Subcutaneous abdominal adipose tissue (tissue), 5 donors: Measurements from ENCODE around the gene STK32C.
"Not testable (repeated sequence)": the region's sequence is repeated elsewhere in the genome, so short reads cannot be mapped to it uniquely, and the experiment has no call there.

Source experiments
- H3K27ac ChIP-seq: one replicate; pipeline ENCODE4 v1.7.0; 2013; ENCODE audit warnings: low read depth, mild to moderate bottlenecking, inconsistent platforms, low read length, moderate library complexity
- H3K27me3 ChIP-seq, 5 donors: one replicate each; pipeline ENCODE4 v1.7.0; 2013; ENCODE audit warnings: low read length in 5 of 5, inconsistent platforms in 1 of 5; ENCODE audit not compliant: control insufficient read depth in 5 of 5, insufficient read depth in 4 of 5
- H3K36me3 ChIP-seq, 5 donors: one replicate each; pipeline ENCODE4 v1.7.0; 2013; ENCODE audit warnings: low read length in 5 of 5; ENCODE audit not compliant: control insufficient read depth in 5 of 5, insufficient read depth in 5 of 5
- H3K4me1 ChIP-seq, 5 donors: one replicate each; pipeline ENCODE4 v1.7.0; 2013; ENCODE audit warnings: low read length in 5 of 5, mild to moderate bottlenecking in 3 of 5, moderate library complexity in 1 of 5; ENCODE audit not compliant: control insufficient read depth in 5 of 5, insufficient read depth in 5 of 5
- H3K4me3 ChIP-seq, 5 donors: one replicate each; pipeline ENCODE4 v1.7.0; 2013; ENCODE audit warnings: low read length in 5 of 5, low read depth in 1 of 5
- H3K9ac ChIP-seq, 5 donors: one replicate each; pipeline ENCODE4 v1.7.0; 2013; ENCODE audit warnings: low read length in 5 of 5, mild to moderate bottlenecking in 4 of 5, moderate library complexity in 3 of 5
- H3K9me3 ChIP-seq, 5 donors: one replicate each; pipeline ENCODE4 v1.7.0; 2013; ENCODE audit warnings: low read length in 5 of 5; ENCODE audit not compliant: control insufficient read depth in 5 of 5
- donor health status: healthy.
- donor health status: healthy.
- donor health status: healthy.
- donor health status: healthy.
- donor health status: healthy.

STK32C gene

DNA sequence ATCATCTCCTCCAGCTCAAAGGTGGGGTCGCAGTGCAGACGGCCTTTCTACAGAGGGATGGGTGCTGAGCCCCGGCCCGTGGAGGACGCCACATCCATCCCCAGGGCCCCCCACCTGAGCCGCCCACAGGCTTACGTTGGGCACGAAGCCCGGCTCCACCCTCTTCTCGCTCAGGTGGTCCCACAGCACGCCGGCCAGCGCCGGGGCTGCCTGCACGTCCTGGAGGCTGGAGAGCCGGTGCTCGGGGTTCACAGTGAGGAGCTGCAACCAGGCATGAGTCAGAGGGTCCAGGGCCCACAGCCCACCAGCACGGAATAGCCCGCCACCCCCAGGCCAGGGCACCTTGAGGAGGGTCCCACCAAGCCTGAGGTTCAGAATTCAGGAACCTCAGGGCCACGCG lies 85.0 kb downstream of the STK32C start:
- Histone ChIP-seq H3K27ac (no peak overlapping the region), H3K4me1 (peaks cover 0 to 44% (median 28%) of the 10 kb centered on the region in 5 donors), H3K27me3 (no peaks in the 10 kb centered on the region), H3K4me3 (no peak overlapping the region), H3K9me3 (no peaks in the 10 kb centered on the region), H3K36me3 (peaks cover 0 to 15% (median 2%) of the 10 kb centered on the region in 5 donors), H3K9ac (no peak overlapping the region)

DNA sequence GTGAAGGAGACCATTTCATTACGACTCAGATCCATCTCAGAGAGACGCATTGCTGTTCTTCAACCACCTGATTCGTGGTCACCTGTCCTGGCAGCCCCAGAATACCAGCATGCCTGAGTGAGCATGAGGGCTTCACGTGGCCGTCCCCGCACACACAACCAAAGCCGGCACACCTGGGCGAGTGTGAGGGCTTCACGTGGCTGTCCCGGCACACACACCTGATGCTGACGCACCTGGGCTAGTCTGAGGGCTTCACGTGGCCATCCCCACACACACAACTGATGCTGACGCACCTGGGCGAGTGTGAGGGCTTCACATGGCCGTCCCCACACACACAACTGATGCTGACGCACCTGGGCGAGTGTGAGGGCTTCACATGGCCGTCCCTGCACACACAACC lies 86.8 kb downstream of the STK32C start:
- Histone ChIP-seq H3K4me1 (peaks cover 0 to 33% (median 21%) of the 10 kb centered on the region in 5 donors), H3K36me3 (peaks cover 0 to 10% (median 0%) of the 10 kb centered on the region in 5 donors)
- not testable (repeated sequence) for H3K27me3 ChIP-seq, H3K9me3 ChIP-seq, H3K27ac ChIP-seq, H3K4me3 ChIP-seq, H3K9ac ChIP-seq

DNA sequence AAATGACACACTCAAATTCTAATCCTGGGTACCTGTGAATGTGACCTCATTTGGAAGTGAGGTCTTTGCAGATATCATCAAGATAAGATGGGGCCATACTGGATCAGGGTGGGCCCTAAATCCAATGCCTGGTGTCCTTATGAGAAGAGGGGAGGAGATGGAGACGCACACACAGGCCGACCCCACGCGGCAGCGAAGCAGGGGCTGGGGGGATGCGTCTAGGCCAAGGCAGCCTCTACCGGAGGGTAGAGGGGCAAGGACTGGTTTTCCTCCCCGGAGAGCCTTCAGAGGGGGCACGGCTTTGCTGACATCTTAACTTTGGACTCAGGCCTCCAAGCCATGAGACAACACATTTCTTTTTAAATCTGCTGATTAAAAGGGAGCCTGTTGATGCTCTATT lies 87.7 kb downstream of the STK32C start:
- Histone ChIP-seq H3K4me1 (peaks cover 0 to 23% (median 17%) of the 10 kb centered on the region in 5 donors), H3K36me3 (peaks cover 0 to 8% (median 0%) of the 10 kb centered on the region in 5 donors), H3K27ac (no peak overlapping the region), H3K4me3 (no peak overlapping the region), H3K9ac (no peak overlapping the region), H3K9me3 (no peaks in the 10 kb centered on the region), H3K27me3 (no peaks in the 10 kb centered on the region)

DNA sequence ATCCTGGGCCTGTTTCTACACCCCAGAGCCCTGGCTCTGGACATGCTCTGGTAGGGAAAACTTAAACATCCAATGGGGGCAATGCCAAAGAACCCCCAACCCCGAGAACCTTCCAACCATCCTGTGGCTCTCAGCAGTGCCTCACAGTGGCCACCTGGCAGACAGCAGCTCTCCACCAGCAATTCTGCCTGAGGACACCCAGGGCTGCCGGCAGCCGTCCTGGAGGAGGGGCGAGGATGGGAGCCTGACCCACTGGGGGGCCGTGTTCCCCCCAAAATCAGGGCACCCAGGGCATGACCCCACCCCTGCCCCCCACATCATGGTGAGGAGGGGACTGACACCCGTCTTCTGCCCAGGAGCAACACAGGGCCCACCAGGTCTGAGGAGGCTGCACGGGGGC lies 88.3 kb downstream of the STK32C start:
- Histone ChIP-seq H3K4me3 (no peak overlapping the region), H3K36me3 (peaks cover 0 to 8% (median 0%) of the 10 kb centered on the region in 5 donors), H3K9ac (no peak overlapping the region), H3K27me3 (no peaks in the 10 kb centered on the region), H3K9me3 (no peaks in the 10 kb centered on the region), H3K27ac (no peak overlapping the region), H3K4me1 (peaks cover 0 to 17% (median 11%) of the 10 kb centered on the region in 5 donors)

DNA sequence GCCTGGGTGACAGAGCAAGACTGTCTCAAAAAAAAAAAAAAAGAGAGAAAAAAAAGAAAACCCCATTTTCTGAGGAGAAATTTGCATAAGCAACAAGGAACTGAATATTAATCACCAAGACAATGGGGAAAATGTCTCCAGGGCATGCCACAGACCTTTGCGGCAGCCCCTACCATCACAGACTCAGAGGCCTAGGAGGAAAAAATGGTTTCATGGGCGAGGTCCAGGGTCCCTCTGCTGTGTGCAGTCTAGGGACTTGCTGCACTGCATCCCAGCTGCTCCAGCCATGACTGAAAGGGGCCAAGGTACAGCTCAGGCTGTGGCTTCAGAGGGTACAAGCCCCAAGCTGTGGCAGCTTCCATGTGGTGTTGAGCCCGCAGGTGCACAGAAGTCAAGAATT lies 91.3 kb downstream of the STK32C start:
- not testable (repeated sequence) for H3K9ac ChIP-seq, H3K9me3 ChIP-seq, H3K27me3 ChIP-seq, H3K4me3 ChIP-seq, H3K36me3 ChIP-seq, H3K4me1 ChIP-seq, H3K27ac ChIP-seq

DNA sequence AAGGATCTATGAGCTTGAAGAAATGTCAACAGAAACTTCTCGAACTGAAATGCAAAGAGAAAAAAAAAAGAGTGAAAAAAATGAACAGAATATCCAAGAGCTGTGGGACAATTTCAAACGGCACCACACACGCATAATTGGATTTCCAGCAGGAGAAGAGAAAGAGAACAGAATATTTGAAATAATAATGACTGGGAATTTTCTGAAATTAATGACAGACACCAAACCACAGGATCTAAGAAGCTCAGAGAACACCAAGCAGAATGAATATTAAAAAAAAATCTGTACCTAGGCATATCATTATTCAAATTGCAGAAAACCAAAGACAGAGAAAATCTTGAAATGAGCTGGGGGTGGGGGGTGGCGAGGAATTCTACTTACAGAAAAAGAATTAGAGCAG lies 93.8 kb downstream of the STK32C start:
- Histone ChIP-seq H3K27ac (no peak overlapping the region), H3K27me3 (no peaks in the 10 kb centered on the region), H3K9ac (no peak overlapping the region), H3K4me3 (no peak overlapping the region), H3K36me3 (peaks cover 0 to 11% (median 5%) of the 10 kb centered on the region in 5 donors), H3K9me3 (peaks cover 0 to 8% (median 7%) of the 10 kb centered on the region in 5 donors), H3K4me1 (no peaks in the 10 kb centered on the region)

DNA sequence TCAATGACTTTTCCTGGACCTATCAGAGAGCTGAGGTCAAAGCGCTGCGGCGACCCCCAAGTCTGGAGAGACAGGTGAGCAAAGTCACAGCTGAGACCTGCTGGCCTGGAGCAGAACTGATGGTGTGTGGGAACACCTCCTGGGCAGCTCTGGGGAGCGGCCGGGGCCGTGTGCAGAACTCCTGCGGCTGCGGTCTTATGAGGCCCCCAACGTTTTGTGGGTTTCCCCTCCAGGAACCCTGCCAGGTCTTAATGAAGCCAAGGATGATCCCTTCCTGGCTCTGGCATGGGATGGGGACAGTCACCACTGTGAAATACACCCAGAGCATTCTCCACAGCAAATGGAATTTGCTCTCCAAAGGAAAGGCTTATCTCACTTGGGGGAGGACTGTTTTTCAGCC lies 94.9 kb downstream of the STK32C start:
- Histone ChIP-seq H3K9me3 (peaks cover 0 to 8% (median 7%) of the 10 kb centered on the region in 5 donors), H3K27ac (no peak overlapping the region), H3K27me3 (no peaks in the 10 kb centered on the region), H3K4me1 (no peaks in the 10 kb centered on the region), H3K36me3 (peaks cover 0 to 17% (median 5%) of the 10 kb centered on the region in 5 donors), H3K9ac (no peak overlapping the region), H3K4me3 (no peak overlapping the region)

DNA sequence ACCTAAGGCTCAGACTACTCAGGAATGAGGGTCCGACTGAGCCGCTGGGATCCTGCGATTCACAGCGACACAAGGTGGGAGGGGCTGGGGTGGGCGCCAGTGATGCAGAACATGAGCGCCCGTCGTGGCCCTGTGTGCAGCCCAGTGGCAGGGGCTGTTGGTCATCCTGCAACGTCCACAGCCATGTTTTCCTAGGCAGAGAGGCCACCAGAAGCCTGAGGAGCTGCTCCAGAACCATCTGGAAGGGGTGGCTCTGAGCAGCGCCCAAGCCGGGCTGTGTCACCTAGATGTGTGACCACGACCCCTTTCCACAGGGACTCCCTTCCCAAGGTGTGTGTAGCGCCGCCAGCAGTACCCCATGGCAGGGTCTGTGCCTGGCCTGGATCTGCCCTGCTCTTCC lies 96.5 kb downstream of the STK32C start:
- Histone ChIP-seq H3K27ac (no peak overlapping the region), H3K4me1 (no peaks in the 10 kb centered on the region), H3K27me3 (no peaks in the 10 kb centered on the region), H3K36me3 (peaks cover 2 to 30% (median 6%) of the 10 kb centered on the region in 5 donors), H3K4me3 (no peak overlapping the region), H3K9me3 (peaks cover 0 to 8% (median 7%) of the 10 kb centered on the region in 5 donors), H3K9ac (no peak overlapping the region)

DNA sequence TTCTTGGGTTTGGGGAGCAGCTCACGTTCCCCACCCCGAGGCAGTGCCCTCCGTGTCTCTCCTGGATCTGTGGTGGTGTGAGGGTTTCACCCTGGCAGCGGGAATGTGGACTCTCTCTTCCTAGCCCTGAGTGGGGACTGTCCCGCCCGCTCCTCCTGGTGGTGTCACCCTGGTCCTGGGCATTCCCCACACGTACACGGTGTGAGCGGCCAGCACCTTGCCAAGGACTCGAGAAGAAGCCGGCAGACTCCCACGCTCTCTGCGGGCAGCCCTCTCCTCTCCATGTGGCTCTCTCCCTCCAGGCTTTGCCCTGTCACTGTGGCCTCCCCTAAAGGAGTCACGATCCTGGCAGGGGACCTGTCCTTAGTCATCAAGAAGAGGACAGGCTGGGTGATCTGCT lies 97.0 kb downstream of the STK32C start:
- Histone ChIP-seq H3K4me1 (no peaks in the 10 kb centered on the region), H3K27me3 (no peaks in the 10 kb centered on the region), H3K27ac (no peak overlapping the region), H3K4me3 (no peak overlapping the region), H3K9ac (no peak overlapping the region), H3K9me3 (peaks cover 0 to 8% (median 7%) of the 10 kb centered on the region in 5 donors), H3K36me3 (peaks cover 2 to 34% (median 6%) of the 10 kb centered on the region in 5 donors)

DNA sequence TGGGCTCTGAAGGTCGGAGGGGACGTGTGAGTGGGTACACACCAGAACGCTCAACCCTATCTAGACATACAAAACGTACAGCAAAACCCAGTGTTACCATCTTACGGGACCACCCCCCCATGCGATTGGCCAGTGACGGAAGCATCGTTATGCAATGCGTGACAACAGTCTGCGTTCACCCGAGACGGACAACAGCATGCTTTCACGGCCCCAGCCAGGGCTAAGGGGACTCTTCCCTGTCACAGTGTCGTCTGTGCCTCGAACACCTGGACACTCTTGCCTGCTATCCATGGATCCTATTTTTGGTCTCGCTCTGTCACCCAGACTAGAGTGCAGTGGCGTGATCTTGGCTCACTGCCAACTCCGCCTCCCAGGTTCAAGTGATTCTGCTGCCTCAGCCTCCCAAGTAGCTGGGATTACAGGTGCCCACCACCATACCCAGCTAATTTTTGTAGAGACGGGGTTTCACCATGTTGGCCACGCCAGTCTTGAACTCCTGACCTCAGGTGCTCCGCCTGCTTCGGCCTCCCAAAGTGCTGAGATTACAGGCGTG lies 97.7 kb downstream of the STK32C start:
- Histone ChIP-seq H3K4me3 (no peak overlapping the region), H3K36me3 (peaks cover 2 to 36% (median 9%) of the 10 kb centered on the region in 5 donors), H3K27me3 (no peaks in the 10 kb centered on the region), H3K27ac (no peak overlapping the region), H3K9me3 (peaks cover 0 to 8% (median 7%) of the 10 kb centered on the region in 5 donors), H3K9ac (no peak overlapping the region), H3K4me1 (no peaks in the 10 kb centered on the region)
